ENCODE results near the gene SLC35E3. TPM values are rescaled to one million over a fixed set of nuclear protein-coding genes. Genes with fewer than 3 reads are reported as not detected.

The SLC35E3 gene
- total RNA-seq, 1 donor from 2014 or later: 2.6 TPM

DNA sequence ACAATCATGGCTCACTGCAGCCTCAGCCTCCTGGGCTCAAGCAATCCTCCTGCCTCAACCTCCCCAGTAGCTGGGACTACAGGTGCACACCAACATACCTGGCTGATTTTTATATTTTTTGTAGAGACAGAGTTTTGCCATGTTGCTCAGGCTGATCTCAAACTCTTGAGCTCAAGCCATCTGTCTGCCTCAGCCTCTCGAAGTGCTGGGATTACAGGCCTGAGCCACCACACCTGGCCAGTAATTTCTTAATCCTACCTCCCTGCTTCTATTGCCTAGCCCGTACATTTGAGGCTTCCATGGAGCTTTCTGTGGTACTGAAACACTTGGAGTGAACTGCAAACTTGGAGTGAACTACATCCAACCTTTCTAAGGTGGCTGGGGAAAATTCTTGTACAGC, 20.7 kb downstream of the SLC35E3 start:
- ATAC-seq (ENCODE audit: poor library complexity): no peak

DNA sequence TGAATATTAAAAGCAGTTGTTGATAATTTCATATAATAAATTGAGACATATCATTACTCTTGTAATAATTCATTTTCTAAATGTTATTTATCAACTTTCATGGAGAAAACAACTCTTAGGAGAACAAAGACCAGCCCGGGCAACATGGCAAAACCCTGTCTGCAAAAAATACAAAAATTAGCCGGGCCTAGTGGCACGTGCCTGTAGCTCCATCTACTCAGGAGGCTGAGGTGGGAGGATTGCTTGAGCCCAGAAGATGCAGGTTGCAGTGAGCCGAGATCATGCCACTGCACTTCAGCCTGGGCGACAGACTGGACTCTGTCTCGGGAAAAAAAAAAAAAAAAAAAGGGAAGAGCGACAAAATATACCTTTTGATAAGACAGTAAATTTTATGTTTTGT, 21.2 kb downstream of the SLC35E3 start:
- DNase-seq: no peak
- intact Hi-C loops (cut with DNase I): no loop called here
- no peak for ATAC-seq (ENCODE audit: poor library complexity)

More for the DNA sequence above, 20.7 kb downstream of the SLC35E3 start:
- intact Hi-C loops (cut with DNase I): no loop called here
- no peak for DNase-seq

DNA sequence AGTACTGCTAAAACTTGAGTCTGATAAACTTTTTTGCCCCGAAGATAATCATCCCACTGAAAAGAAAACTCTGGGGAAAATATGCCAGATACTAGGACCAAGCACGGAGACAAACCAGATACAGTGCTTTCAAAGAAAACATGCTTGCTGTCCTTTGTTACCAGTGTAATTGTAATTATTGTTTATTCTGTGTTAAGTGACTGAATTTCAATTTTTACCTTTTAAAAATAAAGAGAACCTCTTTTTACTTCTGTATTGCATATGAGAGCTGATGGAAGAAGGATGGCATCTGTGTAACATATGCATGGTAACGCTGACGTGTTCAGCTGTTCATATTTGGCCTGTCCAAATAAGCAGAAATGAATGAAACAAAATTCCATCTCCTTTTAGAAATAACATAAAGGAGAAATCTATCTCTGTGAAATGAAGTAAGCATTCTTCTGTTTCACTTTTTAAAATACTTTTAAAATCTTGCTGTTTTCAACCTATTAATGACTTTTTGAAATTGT, 22.5 kb downstream of the SLC35E3 start:
- DNase-seq (no peak), ATAC-seq (ENCODE audit: poor library complexity) (no peak)
- intact Hi-C loops (cut with DNase I): no loop called here

- intact Hi-C loops (cut with DNase I): no loop called here
- ATAC-seq (ENCODE audit: poor library complexity) (no peak), DNase-seq (no peak)
Measured at GRCh38 chr12:68769941-68770340, 24.0 kb downstream of the SLC35E3 start.

GRCh38 chr12:68771223-68771925, 25.4 kb downstream of the SLC35E3 start:
- intact Hi-C loops (cut with DNase I): no loop called here
- no peak for DNase-seq
- no peak for ATAC-seq (ENCODE audit: poor library complexity)

- intact Hi-C loops (cut with DNase I): no loop called here
- no peak for DNase-seq
- no peak for ATAC-seq (ENCODE audit: poor library complexity)
Measured at GRCh38 chr12:68772714-68773113, 26.7 kb downstream of the SLC35E3 start.

DNA sequence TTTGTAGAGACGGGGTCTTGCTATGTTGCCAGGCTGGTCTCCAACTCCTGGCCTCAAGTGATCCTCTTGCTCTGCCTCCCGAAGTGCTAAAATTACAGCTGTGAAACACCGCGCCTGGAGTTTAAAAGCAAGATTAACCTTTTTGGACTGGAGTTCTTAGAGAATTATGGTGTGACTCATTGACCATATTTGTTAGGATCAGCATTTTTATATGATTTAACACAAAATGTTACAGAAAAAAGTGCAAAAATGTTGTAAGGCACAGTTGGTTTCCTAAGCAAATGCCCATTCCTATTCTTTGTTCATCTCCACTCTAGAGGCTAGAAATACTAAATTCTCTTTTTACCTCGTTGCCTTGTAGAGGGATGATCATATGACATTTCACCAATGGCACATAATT, 27.6 kb downstream of the SLC35E3 start:
- ATAC-seq (ENCODE audit: poor library complexity) (no peak), DNase-seq (no peak)
- intact Hi-C loops (cut with DNase I): no loop called here

GRCh38 chr12:68775121-68775630, 29.2 kb downstream of the SLC35E3 start:
- intact Hi-C loops (cut with DNase I): no loop called here
- ATAC-seq (ENCODE audit: poor library complexity): no peak
- DNase-seq: no peak

DNA sequence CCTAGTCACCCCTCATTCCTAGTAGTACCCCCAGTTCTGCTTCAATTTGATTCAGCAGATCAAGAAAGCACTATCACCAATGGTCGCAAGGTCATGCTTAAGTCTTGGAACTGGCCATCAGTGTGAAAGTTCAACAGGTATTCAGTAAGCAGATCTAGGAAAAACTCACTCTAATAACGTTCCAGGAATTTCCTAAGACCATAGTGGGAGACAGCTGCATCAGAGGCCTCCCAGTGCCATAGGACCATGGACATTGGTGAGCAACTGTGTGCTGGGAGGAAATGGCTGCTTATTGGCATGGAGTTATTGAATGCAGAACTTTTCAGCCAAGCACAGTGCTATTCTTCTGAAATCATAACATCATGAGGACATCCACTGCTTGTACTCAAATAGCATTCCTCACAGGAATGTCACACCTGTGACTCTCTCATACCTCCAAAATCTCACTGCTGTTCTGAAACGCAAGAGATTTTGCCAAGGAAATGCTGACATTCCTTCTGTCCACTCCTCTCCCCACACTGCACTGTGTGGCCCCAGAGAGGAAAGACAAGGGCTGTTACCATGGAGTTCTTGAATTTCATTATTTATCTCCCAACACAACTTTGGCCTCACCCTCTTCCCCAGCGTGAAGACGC, 31.1 kb downstream of the SLC35E3 start:
- ATAC-seq (ENCODE audit: poor library complexity): no peak
- intact Hi-C loops (cut with DNase I): no loop called here

GRCh38 chr12:68779280-68779679, 33.3 kb downstream of the SLC35E3 start:
- intact Hi-C loops (cut with DNase I): no loop called here
- DNase-seq: no peak
- ATAC-seq (ENCODE audit: poor library complexity): no peak

More for the DNA sequence above, 31.1 kb downstream of the SLC35E3 start:
- no peak for DNase-seq

- intact Hi-C loops (cut with DNase I): no loop called here
- no peak for DNase-seq
- ATAC-seq (ENCODE audit: poor library complexity): no peak
Measured at GRCh38 chr12:68780731-68781130, 34.8 kb downstream of the SLC35E3 start.

GRCh38 chr12:68781728-68782127, 35.8 kb downstream of the SLC35E3 start:
- intact Hi-C loops (cut with DNase I): no loop called here
- ATAC-seq (ENCODE audit: poor library complexity): no peak

GRCh38 chr12:68784015-68784414, 38.0 kb downstream of the SLC35E3 start:
- DNase-seq (no peak), ATAC-seq (ENCODE audit: poor library complexity) (no peak)
- intact Hi-C loops (cut with DNase I): no loop called here

More at GRCh38 chr12:68781728-68782127, 35.8 kb downstream of the SLC35E3 start:
- no peak for DNase-seq

DNA sequence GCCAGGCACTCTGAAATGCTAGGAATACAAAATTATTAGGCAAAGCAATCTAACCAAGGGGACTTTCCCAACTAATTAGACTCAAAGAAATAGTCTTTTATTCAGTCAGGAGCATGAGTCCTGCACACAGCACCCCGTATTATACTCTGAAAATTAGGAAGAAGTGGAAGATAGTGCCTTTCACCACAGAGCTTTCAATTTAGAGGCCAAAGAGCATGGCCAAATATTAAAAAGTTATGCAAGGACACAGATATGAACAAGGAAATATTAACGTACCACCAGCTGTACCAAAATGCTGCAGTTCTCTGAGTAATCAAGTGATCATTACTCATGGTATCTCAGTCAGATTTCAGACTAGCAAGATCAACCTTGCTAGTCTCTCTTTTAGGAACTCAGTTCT, 39.4 kb downstream of the SLC35E3 start:
- intact Hi-C loops (cut with DNase I): no loop called here
- no peak for DNase-seq
- no peak for ATAC-seq (ENCODE audit: poor library complexity)

DNA sequence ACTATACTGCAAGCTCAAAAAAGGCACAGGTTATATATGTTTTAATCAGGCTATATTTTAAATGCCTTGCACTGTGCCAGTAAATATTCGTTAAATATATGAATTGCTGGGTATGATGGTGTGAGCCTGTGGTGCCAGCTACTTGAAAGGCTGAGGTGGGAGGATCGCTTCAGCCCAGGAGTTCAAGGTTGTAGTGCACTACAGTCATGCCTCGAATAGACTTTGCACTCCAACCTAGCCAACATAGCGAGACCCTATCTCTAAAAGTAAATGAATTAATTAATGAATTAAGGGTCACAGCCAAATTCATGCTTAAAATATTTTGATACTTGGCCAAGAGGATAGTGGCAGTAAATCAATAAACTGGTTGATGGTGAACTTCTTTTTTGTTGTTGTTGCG, 39.8 kb downstream of the SLC35E3 start:
- intact Hi-C loops (cut with DNase I): no loop called here
- DNase-seq (no peak), ATAC-seq (ENCODE audit: poor library complexity) (no peak)

DNA sequence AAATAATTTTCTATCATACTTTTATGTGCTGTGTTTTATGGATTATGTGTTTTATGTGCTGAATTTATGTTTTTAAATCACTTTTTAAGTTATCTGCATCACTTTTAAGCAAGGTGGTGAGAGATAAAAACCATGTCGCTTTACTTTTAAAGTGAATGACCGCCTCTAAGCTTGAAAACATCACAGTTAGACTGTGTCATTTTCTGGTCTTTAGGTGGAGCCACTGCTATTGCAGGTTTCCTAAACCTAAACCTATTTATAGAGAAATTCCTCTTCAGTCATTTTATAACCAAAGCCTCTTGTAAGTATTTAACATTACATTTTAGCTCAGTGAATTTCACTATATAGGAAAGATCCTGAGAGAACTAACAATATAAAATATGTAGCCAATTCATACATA, 41.0 kb downstream of the SLC35E3 start:
- intact Hi-C loops (cut with DNase I): no loop called here
- DNase-seq: no peak
- ATAC-seq (ENCODE audit: poor library complexity): no peak

DNA sequence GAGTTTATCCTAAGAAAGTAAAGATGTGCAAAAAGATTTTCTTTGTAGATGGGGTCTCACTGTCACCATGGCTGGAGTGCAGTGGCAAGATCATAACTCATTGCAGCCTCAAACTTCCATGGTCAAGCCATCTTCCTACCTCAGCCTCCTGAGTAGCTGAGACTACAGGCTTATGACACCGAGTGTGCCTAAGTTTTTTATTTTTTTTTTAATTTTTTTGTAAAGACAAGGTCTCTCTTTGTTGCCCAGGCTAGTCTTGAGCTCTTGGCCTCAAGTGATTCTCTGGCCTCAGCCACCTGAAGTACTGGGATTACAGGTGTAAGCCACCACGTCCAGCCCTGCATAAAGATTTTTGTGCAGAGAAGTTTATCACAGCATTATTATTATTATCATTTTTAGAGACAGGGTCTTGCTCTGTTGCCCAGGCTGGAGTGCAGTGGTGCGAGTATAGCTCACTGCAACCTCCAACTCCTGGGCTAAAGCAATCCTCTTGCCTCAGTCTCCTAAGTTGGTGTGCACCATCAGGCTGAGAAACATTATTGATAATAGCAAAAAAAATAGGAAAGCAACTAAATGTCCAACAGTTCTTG, 42.7 kb downstream of the SLC35E3 start:
- DNase-seq (no peak), ATAC-seq (ENCODE audit: poor library complexity) (no peak)
- intact Hi-C loops (cut with DNase I): no loop called here

DNA sequence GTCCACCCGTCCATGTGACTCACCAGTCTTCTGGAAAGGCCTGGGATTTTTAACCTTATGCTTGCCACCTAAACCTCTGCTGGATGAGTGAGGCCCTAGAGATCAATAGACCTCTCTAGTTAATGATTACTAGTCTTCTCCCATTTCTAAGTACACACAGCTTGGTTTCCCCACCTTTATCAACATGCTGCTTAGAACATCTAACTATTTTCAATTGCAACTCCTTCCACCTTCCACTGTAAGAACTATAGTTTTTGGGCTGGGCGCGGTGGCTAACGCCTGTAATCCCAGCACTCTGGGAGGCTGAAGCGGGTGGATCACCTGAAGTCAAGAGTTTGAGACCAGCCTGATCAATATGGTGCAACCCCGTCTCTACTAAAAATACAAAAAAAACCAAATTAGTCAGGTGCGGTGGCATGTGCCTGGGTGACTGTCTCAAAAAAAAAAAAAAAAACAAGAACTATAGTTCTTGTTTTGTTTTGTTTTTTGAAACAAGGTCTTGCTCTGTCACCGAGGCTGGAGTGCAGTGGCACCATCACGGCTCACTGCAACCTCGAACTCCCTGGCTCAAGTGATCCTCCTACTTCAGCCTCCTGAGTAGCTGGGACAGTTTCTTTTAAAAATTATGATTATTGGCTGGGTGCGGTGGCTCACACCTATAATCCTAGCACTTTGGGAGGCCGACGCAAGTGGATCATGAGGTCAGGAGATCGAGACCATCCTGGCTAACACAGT, 43.3 kb downstream of the SLC35E3 start:
- ATAC-seq (ENCODE audit: poor library complexity): no peak
- intact Hi-C loops (cut with DNase I): no loop called here

More for the DNA sequence above, 43.3 kb downstream of the SLC35E3 start:
- DNase-seq: no peak
